GM12872 (cell line): ENCODE measurements around the gene CERT1.

ENCODE experiments used
- TF ChIP-seq, protein P1 (sequence below): IDR thresholded peaks from 3 replicates; pipeline ENCODE4 v1.5.1; 2011; ENCODE audit warnings: low read depth, mild to moderate bottlenecking, low read length, moderate library complexity; ENCODE audit not compliant: insufficient read depth

CERT1 gene

DNA sequence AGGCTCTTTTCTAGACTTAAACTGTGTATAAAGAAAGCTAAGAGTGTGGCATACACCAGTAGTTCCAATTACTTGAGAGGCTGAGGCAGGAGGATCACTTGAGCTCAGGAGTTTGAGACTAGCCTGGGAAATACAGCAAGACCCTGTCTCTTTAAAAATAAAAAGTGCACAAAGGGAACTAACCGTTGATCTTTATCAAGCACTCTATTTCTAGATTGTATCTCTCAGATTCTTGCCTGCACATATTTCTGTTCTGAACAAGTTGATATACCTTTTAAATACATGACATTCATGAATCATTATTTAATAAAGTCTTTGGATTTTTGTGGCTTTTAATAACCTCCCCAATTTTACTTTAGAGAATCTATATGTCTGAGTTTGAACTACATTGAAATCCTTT, 127.2 kb downstream of the CERT1 start:
- TF ChIP-seq, protein P1, sequence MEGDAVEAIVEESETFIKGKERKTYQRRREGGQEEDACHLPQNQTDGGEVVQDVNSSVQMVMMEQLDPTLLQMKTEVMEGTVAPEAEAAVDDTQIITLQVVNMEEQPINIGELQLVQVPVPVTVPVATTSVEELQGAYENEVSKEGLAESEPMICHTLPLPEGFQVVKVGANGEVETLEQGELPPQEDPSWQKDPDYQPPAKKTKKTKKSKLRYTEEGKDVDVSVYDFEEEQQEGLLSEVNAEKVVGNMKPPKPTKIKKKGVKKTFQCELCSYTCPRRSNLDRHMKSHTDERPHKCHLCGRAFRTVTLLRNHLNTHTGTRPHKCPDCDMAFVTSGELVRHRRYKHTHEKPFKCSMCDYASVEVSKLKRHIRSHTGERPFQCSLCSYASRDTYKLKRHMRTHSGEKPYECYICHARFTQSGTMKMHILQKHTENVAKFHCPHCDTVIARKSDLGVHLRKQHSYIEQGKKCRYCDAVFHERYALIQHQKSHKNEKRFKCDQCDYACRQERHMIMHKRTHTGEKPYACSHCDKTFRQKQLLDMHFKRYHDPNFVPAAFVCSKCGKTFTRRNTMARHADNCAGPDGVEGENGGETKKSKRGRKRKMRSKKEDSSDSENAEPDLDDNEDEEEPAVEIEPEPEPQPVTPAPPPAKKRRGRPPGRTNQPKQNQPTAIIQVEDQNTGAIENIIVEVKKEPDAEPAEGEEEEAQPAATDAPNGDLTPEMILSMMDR = no peak

DNA sequence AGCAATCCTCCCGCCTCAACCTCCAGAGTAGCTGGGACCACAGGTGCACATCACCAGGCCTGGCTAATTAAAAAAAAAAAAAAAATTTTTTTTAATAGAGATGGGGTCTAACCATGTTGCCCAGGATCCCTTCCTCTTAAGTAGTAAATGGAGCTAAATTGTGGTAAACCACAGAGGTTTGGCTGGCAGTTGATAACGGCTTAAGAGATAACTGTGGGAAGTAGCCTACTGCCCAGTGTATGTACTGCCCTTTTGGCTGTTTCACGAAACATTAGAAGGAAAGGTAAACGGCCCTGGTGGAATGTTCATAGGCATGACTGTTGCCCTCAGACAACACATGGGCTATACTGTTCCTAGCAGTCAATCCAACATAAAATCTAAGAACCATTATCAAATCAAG, 130.0 kb downstream of the CERT1 start:
- TF ChIP-seq, protein P1 = no peak

DNA sequence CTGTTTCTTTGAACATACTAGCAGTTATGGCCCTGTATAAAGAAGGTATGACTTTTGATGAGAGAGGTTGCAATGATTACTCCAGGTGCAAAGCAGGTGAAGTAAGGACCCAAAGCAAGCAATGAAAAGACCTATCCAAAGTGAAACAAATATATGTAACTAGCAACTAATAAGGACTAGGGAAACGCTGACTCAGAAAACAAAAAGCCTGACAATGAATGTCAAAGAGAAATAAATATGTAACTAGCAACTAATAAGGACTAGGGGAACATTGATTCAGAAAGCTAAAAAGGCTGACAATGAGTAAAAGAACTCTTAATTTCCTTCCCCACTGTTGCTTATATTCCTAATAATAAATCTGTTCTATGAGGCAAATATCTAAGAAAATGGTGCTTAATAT, 131.3 kb downstream of the CERT1 start:
- TF ChIP-seq, protein P1 = no peak

DNA sequence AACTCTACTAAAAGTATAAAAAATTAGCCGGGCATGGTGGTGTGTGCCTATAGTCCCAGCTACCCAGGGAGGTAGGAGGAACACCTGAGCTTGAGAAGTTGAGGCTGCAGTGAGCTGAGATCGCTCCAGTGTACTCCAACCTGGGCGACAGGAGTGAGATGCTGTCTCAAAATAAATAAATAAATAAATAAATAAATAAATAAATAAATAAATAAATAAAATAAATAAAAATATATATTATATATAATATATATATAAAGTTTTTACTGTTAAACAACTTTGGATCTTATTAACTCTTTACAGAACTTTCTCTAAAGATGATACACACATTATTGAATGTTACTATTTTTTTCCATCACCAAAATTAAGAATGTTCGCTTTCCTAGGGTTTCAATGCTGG, 136.0 kb downstream of the CERT1 start:
- TF ChIP-seq, protein P1 = no peak

DNA sequence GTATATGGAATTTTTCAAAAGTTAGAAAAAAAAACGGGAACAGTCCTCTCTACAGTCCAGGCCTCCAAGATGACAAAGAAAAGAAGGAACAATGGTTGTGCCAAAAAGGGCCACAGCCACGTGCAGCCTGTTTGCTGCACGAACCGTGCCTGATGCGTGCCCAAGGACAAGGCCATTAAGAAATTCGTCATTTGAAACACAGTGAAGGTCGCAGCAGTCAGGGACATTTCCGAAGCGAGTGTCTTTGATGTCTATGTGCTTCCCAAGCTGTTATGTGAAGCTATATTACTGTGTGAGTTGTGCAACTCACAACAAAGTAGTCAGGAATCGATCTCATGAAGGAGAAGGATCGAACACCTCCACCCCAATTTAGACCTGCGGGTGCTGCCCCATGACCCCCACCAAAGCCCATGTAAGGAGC, 137.0 kb downstream of the CERT1 start:
- TF ChIP-seq, protein P1 = no peak

DNA sequence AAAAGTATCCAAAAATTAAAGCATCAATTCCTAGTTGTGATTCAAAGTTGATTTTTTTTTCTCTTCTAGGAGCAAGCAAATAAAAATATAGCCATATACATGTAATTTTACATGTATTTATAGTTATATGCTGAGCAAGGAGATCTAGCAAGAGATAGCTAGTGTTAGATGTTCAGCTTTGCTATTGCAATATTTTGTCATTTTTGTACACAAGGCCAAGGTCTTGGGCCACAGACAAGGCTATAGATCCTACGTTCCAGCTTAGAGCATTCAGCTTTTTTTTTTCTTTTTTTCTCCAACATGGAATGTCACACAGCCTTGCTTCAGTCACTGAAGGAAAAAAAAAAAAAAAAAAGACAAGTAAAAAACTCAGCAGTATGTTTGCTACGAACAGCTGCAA, 137.6 kb downstream of the CERT1 start:
- TF ChIP-seq, protein P1 = no peak

DNA sequence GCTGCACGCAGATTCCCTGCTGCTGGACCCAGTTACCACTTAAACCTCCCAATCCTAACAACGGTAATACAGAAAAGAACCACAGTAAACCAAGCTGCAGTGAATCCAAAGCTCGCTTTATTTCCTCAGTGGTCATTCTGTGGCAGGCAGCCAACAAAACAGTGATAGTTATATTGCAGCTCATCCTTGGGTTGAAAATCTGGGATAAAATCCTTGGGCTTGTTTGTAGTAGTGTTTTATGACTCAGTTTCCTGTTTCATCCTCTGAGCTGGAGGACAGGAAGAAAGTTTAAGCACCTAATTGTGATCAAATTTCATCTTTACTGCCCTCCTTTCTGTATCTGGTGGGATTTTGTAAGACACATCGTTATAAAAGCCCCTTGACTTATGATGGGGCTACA, 143.0 kb downstream of the CERT1 start:
- TF ChIP-seq, protein P1 = no peak

DNA sequence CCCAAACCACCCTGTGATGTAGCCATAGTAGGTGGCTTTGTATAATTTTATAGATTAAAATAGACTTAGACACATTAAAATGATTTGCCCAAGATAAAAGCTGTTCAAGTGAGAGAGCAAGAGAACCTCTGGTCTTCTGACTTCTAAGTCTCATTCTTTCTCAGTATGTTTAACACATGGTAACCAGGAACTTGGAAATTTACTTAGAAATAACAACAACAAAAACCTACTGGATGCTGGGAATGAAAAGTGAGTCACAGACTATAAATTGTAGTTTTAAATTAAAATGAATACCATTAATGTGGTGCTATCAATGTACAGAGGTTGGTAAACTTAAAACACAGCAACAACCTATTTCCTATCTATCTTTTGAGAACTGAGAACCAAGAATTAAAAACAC, 144.0 kb downstream of the CERT1 start:
- TF ChIP-seq, protein P1 = no peak
